Psoas muscle (tissue), 8 donors: ENCODE data around the gene DSCAM. TPM values are rescaled to one million over a fixed set of nuclear protein-coding genes. Genes with fewer than 3 reads are reported as not detected.

Experiments
- ATAC-seq, 4 donors: fragments of 200-7000 bp; cut with Tn5 transposase; one replicate each; pipeline ENCODE4 v1.9.1; 2020; ENCODE audit warnings: moderate library complexity in 3 of 4, mild to moderate bottlenecking in 2 of 4
- DNase-seq, 2 donors: peaks; one replicate each; pipeline ENCODE4 v3.0.0-alpha.2; 2020
- H3K27ac ChIP-seq: fragments of 200-600 bp; one replicate; pipeline ENCODE4 v1.8.0; 2022
- H3K27me3 ChIP-seq, 3 donors: fragments of 200-600 bp in 1 of 3; one replicate each; pipeline versions ENCODE4 v1.6.1 to v1.8.0; 2013 to 2022; ENCODE audit warnings: low read length in 2 of 3, mild to moderate bottlenecking in 2 of 3, moderate library complexity in 1 of 3; ENCODE audit not compliant: insufficient read depth in 3 of 3
- H3K36me3 ChIP-seq, 2 donors: fragments of 200-600 bp in 1 of 2; one replicate each; pipeline versions ENCODE4 v1.6.1 to v1.8.0; 2013 to 2022; ENCODE audit warnings: low read depth in 1 of 2, mild to moderate bottlenecking in 1 of 2, moderate library complexity in 1 of 2; ENCODE audit not compliant: insufficient read depth in 1 of 2
- H3K4me1 ChIP-seq: fragments of 200-600 bp; one replicate; pipeline ENCODE4 v1.8.0; 2022
- H3K4me3 ChIP-seq: fragments of 200-600 bp; one replicate; pipeline ENCODE4 v1.8.0; 2022; ENCODE audit warnings: mild to moderate bottlenecking
- H3K9me3 ChIP-seq: fragments of 200-600 bp; one replicate; pipeline ENCODE4 v1.8.0; 2022
- WGBS, 3 donors: extraction: QIAGEN DNeasy Blood & Tissue Kit; methylation state at CpG; one replicate each; pipeline versions ENCODE4 v1.1.6 to v1.1.7; 2013; 5-methylcytosine and 5-hydroxymethylcytosine counted together
- intact Hi-C, 2 donors: fragments of 100-400 bp; cut with DNase I; formaldehyde crosslinking; loops; one replicate each; pipeline versions ENCODE4 v1.11.0 to v1.14.2; 2022
- polyA plus RNA-seq, 3 donors: library from polyadenylated mRNA; stranded (reverse); fragments of 200-250 nt; gene quantifications; one replicate each; pipeline ENCODE4 v1.2.3, GENCODE V29; 2013
- total RNA-seq, 4 donors: library from RNA; stranded (reverse); fragmentation: NEBNext Ultra II Directional in 2 of 4; extraction: Animal tissue kit (Norgen Biotek cat#: 25700) in 2 of 4; gene quantifications; one replicate each; pipeline versions ENCODE4 v1.2.1 to v1.2.4, GENCODE V29; 2021 to 2023
- TF ChIP-seq, protein P1 (sequence below): fragments of 200-600 bp; IDR thresholded peaks from one replicate; pipeline ENCODE4 v1.8.0; 2022; ENCODE audit warnings: antibody characterized with exemption
- donor health status: healthy with polysubstance abuse.
- donor health status: DM: no; HTN: no; CAD: no; lungs with moderate emphysema.
- donor health status: Bipolar disorder and iron deficiency.
- donor health status: healthy.
- donor health status: DM: yes; HTN: yes; CAD: no.
- donor health status: DM: no; HTN: no; CAD: no.
- donor health status: DM: no; HTN: no; CAD: no.
- donor health status: DM: yes; HTN: yes; CAD: no.

DSCAM gene
- total and polyA plus RNA-seq, 7 donors, result 0.03 to 0.04 TPM; not detected in 5

DNA sequence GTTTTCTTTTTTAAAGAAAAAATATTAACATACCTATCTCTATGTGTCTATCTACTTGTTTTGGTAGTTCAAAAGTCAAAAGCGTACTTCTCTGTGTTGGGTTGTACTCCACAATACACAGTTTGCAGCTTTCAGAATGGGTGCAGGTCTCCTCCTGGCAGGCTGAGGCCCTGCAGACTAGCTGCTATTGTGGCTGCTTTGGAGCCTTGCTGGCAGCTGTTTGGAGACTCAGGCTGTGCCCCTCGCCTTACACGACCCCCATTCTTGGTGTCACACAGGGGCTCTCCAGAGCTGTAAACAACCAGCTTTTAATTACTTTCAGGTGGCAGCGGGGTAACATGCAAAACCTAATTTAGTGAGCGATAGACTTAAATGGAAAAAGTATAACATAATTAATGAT is 160.4 kb downstream of the DSCAM start:
- Histone ChIP-seq H3K27me3 (no peaks in the 10 kb centered on the region), H3K4me3 (no peak overlapping the region), H3K4me1 (no peaks in the 10 kb centered on the region), H3K27ac (no peak overlapping the region), H3K9me3 (no peaks in the 10 kb centered on the region), H3K36me3 (no peaks in the 10 kb centered on the region)
- WGBS, 3 donors, result 81 to 85% (median 83%) methylated on average over 5 of the region's 5 CpGs
- ATAC-seq (no peak), DNase-seq (no peak)
- intact Hi-C loops, result no loop called here
- TF ChIP-seq, protein P1, sequence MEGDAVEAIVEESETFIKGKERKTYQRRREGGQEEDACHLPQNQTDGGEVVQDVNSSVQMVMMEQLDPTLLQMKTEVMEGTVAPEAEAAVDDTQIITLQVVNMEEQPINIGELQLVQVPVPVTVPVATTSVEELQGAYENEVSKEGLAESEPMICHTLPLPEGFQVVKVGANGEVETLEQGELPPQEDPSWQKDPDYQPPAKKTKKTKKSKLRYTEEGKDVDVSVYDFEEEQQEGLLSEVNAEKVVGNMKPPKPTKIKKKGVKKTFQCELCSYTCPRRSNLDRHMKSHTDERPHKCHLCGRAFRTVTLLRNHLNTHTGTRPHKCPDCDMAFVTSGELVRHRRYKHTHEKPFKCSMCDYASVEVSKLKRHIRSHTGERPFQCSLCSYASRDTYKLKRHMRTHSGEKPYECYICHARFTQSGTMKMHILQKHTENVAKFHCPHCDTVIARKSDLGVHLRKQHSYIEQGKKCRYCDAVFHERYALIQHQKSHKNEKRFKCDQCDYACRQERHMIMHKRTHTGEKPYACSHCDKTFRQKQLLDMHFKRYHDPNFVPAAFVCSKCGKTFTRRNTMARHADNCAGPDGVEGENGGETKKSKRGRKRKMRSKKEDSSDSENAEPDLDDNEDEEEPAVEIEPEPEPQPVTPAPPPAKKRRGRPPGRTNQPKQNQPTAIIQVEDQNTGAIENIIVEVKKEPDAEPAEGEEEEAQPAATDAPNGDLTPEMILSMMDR, result no peak

DNA sequence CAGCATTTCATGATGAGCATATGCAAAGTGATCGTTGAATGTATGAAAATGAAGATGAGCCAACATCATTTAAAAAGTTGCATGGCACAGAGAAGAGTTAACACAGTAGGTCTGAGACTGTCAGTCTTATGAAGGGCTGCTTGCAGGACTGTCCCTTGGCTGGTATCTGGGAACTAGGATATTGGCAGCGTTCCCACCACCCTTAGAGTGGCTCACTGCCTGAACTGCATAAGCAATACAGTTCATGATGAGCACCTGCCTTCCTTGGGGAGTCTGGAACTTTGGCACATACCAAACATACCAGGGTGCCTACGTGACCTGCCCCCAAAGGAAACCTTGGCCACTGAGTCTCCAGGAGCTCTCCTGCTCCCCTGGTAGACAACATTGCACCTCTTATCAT is 161.8 kb downstream of the DSCAM start:
- intact Hi-C loops, result no loop called here
- no peak for ATAC-seq
- TF ChIP-seq, protein P1, result no peak

DNA sequence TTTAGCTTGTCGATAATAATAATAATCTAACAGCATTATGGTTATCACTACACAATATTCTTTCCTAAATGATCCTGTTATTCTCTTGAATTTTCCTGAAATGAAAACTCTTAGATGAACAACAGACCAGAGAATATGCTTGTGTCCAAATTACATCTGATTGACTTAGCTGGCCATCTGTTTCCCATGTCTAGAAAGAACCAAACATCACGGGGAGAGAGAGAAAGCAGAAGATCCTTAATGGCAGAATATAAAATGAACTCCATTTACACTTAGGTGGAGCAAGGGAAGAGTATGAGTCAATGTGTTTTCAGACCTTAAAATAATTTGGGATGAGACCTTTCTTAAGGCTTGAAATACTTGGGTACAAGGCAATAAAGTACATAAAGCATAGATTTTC is 162.2 kb downstream of the DSCAM start:
- Histone ChIP-seq H3K27me3 (no peaks in the 10 kb centered on the region), H3K27ac (no peak overlapping the region), H3K4me3 (no peak overlapping the region), H3K4me1 (no peaks in the 10 kb centered on the region), H3K9me3 (no peaks in the 10 kb centered on the region), H3K36me3 (no peaks in the 10 kb centered on the region)
- ATAC-seq (no peak), DNase-seq (no peak)
- TF ChIP-seq, protein P1, result no peak
- intact Hi-C loops, result no loop called here
- WGBS, 3 donors, result 72 to 79% (median 76%) methylated on average over 2 of the region's 2 CpGs

More for the DNA sequence above, 161.8 kb downstream of the DSCAM start:
- WGBS, 3 donors, result 36 to 42% (median 36%) methylated on average over 3 of the region's 3 CpGs
- DNase-seq, result no peak
- Histone ChIP-seq H3K27me3 (no peaks in the 10 kb centered on the region), H3K4me1 (no peaks in the 10 kb centered on the region), H3K36me3 (no peaks in the 10 kb centered on the region), H3K4me3 (no peak overlapping the region), H3K27ac (no peak overlapping the region), H3K9me3 (no peaks in the 10 kb centered on the region)

DNA sequence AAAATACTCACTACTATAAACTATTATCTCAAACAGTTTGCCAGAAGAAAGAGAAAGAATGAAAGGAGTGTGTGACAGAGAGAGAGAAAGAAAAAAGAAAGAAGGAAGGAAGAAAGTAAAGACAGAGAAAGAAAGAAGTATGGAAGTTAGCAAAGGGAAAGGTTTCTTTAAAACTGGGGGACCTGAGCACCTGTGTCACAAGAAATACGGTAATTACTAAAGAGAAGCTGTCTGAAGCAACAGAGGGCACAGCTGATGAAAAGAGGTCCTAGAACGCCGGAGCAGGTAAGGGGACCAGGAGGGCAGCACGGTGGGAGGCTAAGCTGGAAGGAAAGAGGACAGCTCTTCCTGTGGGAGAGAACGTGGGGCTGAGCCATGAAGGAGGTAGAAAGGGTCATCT is 163.6 kb downstream of the DSCAM start:
- Histone ChIP-seq H3K4me1 (no peaks in the 10 kb centered on the region), H3K27me3 (peaks cover 0 to under 1% (median 0%) of the 10 kb centered on the region in 3 donors), H3K27ac (no peak overlapping the region), H3K36me3 (no peaks in the 10 kb centered on the region), H3K9me3 (no peaks in the 10 kb centered on the region), H3K4me3 (no peak overlapping the region)
- DNase-seq, result no peak
- TF ChIP-seq, protein P1, result no peak
- intact Hi-C loops, result no loop called here
- ATAC-seq, result no peak
- 81 to 89% (median 88%) methylated on average over 5 of the region's 5 CpGs for WGBS, 3 donors

DNA sequence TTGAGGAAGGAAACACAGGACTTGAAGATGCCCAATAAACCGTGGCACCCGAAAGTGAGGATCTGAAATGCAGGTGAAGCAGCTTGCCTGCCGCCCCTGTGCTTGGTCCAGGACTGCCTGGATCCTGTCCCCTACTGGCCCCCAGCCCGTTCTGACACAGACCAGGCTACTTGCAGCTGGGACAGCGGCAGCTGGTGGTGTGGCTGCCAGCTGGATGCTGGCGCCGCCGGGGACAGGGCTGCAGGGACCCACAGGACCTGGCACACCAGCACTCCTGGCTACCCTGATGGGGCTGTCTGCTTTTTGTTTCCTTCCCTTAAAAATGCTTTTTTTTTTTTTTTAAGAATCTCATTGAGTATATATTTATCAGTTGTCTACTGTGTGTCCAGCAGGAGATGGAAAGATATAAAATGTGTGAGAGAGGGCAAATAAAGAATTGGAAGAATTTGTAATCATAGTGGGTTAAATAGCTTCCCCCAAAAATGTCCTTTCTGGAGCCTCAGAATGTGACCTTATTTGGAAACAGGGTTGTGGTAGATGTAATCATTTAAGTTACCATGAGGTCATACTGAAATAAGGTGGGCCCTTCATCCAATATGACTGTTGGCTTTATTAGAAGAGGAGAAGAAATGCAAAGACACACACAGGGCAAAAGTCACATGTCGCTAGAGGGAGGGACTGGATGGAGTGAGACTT is 165.6 kb downstream of the DSCAM start:
- WGBS, 3 donors, result 25 to 36% (median 29%) methylated on average over 9 of the region's 9 CpGs
- no peak overlapping the region for H3K27ac ChIP-seq
- no peak overlapping the region for H3K4me3 ChIP-seq
- DNase-seq (no peak), ATAC-seq (no peak)
- no peaks in the 10 kb centered on the region for H3K36me3 ChIP-seq
- peaks cover 0 to 2% (median 0%) of the 10 kb centered on the region in 3 donors for H3K27me3 ChIP-seq
- H3K9me3 ChIP-seq, result no peaks in the 10 kb centered on the region
- TF ChIP-seq, protein P1, result no peak
- no peaks in the 10 kb centered on the region for H3K4me1 ChIP-seq
- intact Hi-C loops, result no loop called here
